WTC11 (cell line): ENCODE results near the gene PDCD1LG2. TPM values are rescaled to one million over a fixed set of nuclear protein-coding genes. Genes with fewer than 3 reads are reported as not detected.

ENCODE experiments used
- ATAC-seq: fragments of 200-7000 bp; cut with Tn5 transposase; 2 replicates; pipeline ENCODE4 v1.10.0; 2021; ENCODE audit warnings: mild to moderate bottlenecking, moderate library complexity
- CTCF ChIA-PET: fragments of 300-600 bp; sonication (Branson Sonifier 250); formaldehyde crosslinking; loops from one replicate; lab custom pipeline; 2021; ENCODE audit warnings: antibody characterized with exemption; lab: Charles Lee
- POLR2A ChIA-PET: fragments of 350-600 bp; sonication (Branson Sonifier 250); formaldehyde crosslinking; loops from one replicate; lab custom pipeline; 2021; ENCODE audit warnings: antibody characterized with exemption; lab: Charles Lee
- DNase-seq: peaks from one replicate; pipeline ENCODE4 v3.0.0; 2021; ENCODE audit warnings: low spot score
- H3K27ac Mint-ChIP-seq: 2 replicates; pipeline ENCODE4 v1.8.0; 2021; ENCODE audit warnings: mixed read lengths
- H3K27me3 Mint-ChIP-seq: 2 replicates; pipeline ENCODE4 v1.8.0; 2021; ENCODE audit warnings: low read depth, mild to moderate bottlenecking, moderate library complexity, mixed read lengths
- H3K36me3 Mint-ChIP-seq: 2 replicates; pipeline ENCODE4 v1.8.0; 2021; ENCODE audit warnings: mixed read lengths
- H3K4me1 Mint-ChIP-seq: 2 replicates; pipeline ENCODE4 v1.8.0; 2022; ENCODE audit warnings: mixed read lengths
- H3K4me3 Mint-ChIP-seq: 2 replicates; pipeline ENCODE4 v1.8.0; 2021; ENCODE audit warnings: mild to moderate bottlenecking, moderate library complexity, mixed read lengths
- H3K9me3 Mint-ChIP-seq: 2 replicates; pipeline ENCODE4 v1.8.0; 2021; ENCODE audit warnings: mixed read lengths
- CBFB ChIP-seq: sonication (generic); formaldehyde crosslinking; IDR thresholded peaks from 2 replicates; pipeline ENCODE4 v1.8.1; 2022; ENCODE audit warnings: mild to moderate bottlenecking, low read depth, missing genetic modification reagents
- ETV6 ChIP-seq: sonication (generic); formaldehyde crosslinking; IDR thresholded peaks from 2 replicates; pipeline ENCODE4 v1.8.1; 2022; ENCODE audit warnings: mild to moderate bottlenecking, missing genetic modification reagents
- IRF2 ChIP-seq: sonication (generic); formaldehyde crosslinking; IDR thresholded peaks from 2 replicates; pipeline ENCODE4 v1.8.0; 2022; ENCODE audit warnings: low read depth, missing genetic modification reagents, borderline replicate concordance
- MYBL2 ChIP-seq: sonication (generic); formaldehyde crosslinking; IDR thresholded peaks from 2 replicates; pipeline ENCODE4 v1.8.1; 2023; ENCODE audit warnings: mild to moderate bottlenecking, moderate library complexity, missing genetic modification reagents
- NFE2L1 ChIP-seq: sonication (generic); formaldehyde crosslinking; IDR thresholded peaks from 2 replicates; pipeline ENCODE4 v1.8.1; 2023; ENCODE audit warnings: missing genetic modification reagents
- NFYB ChIP-seq: sonication (generic); formaldehyde crosslinking; conservative IDR thresholded peaks from 2 replicates; pipeline ENCODE4 v1.8.0; 2022; ENCODE audit warnings: low read depth, missing genetic modification reagents
- NR2C2 ChIP-seq: sonication (generic); formaldehyde crosslinking; IDR thresholded peaks from 2 replicates; pipeline ENCODE4 v1.8.0; 2022; ENCODE audit warnings: mild to moderate bottlenecking, missing genetic modification reagents
- NR3C1 ChIP-seq: sonication (generic); formaldehyde crosslinking; conservative IDR thresholded peaks from 2 replicates; pipeline ENCODE4 v1.8.1; 2023; ENCODE audit warnings: low read depth, mild to moderate bottlenecking, missing genetic modification reagents
- RELA ChIP-seq: sonication (generic); formaldehyde crosslinking; IDR thresholded peaks from 2 replicates; pipeline ENCODE4 v1.8.1; 2022; ENCODE audit warnings: missing genetic modification reagents, mild to moderate bottlenecking, borderline replicate concordance
- ZNF423 ChIP-seq: fragments of 250-450 bp; sonication (Bioruptor Pico); IDR thresholded peaks from 2 replicates; pipeline ENCODE4 v2.1.2; 2022; ENCODE audit warnings: mild to moderate bottlenecking, moderate library complexity
- total RNA-seq: library from RNA; stranded (reverse); gene quantifications from 3 replicates; pipeline ENCODE4 v1.2.3, GENCODE V29; 2021
- TF ChIP-seq, protein P1 (sequence below): sonication (generic); formaldehyde crosslinking; IDR thresholded peaks from 2 replicates; pipeline ENCODE4 v1.8.1; 2023; ENCODE audit warnings: mild to moderate bottlenecking, missing genetic modification reagents, borderline replicate concordance
- TF ChIP-seq, protein P2 (sequence below): sonication (generic); formaldehyde crosslinking; IDR thresholded peaks from 2 replicates; pipeline ENCODE4 v1.8.1; 2022; ENCODE audit warnings: mild to moderate bottlenecking, moderate library complexity, missing genetic modification reagents
- TF ChIP-seq, protein P3 (sequence below): sonication (generic); formaldehyde crosslinking; IDR thresholded peaks from 2 replicates; pipeline ENCODE4 v1.8.1; 2023; ENCODE audit warnings: mild to moderate bottlenecking, missing genetic modification reagents, moderate library complexity
- TF ChIP-seq, protein P4 (sequence below): sonication (generic); formaldehyde crosslinking; IDR thresholded peaks from 2 replicates; pipeline ENCODE4 v1.8.0; 2022; ENCODE audit warnings: mild to moderate bottlenecking, missing genetic modification reagents
- TF ChIP-seq, protein P5 (sequence below): sonication (generic); formaldehyde crosslinking; IDR thresholded peaks from 2 replicates; pipeline ENCODE4 v1.8.1; 2022; ENCODE audit warnings: low read depth, missing genetic modification reagents, borderline replicate concordance
- TF ChIP-seq, protein P6 (sequence below): sonication (generic); formaldehyde crosslinking; conservative IDR thresholded peaks from 2 replicates; pipeline ENCODE4 v1.8.1; 2022; ENCODE audit warnings: mild to moderate bottlenecking, missing genetic modification reagents
- TF ChIP-seq, protein P7 (sequence below): sonication (generic); formaldehyde crosslinking; IDR thresholded peaks from 2 replicates; pipeline ENCODE4 v1.8.1; 2022; ENCODE audit warnings: mild to moderate bottlenecking, missing genetic modification reagents, moderate library complexity, borderline replicate concordance

Gene PDCD1LG2
- total RNA-seq, 1 experiment from 2014 or later = not detected

DNA sequence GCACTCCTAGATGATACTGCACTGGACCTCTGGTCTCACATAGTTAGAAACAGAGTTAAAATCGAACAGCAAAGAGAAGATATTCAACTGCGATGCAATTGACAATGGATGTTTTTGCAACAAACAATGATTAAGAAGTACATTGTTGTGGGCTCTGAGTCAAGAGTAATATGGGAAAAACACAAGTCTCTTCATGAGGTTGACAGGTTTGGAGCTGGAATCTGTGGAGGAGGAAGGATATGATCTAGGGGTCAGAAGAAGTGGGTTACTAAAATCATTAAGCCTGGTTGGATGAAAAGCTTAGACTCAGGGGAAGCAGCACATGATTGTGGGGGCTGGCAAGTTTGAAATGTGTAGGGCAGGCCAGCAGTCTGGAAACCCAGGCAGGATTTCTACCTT, 53.1 kb downstream of the PDCD1LG2 start:
- no peak for TF ChIP-seq NR2C2 (CRISPR knock-in tag)
- TF ChIP-seq, protein P1, sequence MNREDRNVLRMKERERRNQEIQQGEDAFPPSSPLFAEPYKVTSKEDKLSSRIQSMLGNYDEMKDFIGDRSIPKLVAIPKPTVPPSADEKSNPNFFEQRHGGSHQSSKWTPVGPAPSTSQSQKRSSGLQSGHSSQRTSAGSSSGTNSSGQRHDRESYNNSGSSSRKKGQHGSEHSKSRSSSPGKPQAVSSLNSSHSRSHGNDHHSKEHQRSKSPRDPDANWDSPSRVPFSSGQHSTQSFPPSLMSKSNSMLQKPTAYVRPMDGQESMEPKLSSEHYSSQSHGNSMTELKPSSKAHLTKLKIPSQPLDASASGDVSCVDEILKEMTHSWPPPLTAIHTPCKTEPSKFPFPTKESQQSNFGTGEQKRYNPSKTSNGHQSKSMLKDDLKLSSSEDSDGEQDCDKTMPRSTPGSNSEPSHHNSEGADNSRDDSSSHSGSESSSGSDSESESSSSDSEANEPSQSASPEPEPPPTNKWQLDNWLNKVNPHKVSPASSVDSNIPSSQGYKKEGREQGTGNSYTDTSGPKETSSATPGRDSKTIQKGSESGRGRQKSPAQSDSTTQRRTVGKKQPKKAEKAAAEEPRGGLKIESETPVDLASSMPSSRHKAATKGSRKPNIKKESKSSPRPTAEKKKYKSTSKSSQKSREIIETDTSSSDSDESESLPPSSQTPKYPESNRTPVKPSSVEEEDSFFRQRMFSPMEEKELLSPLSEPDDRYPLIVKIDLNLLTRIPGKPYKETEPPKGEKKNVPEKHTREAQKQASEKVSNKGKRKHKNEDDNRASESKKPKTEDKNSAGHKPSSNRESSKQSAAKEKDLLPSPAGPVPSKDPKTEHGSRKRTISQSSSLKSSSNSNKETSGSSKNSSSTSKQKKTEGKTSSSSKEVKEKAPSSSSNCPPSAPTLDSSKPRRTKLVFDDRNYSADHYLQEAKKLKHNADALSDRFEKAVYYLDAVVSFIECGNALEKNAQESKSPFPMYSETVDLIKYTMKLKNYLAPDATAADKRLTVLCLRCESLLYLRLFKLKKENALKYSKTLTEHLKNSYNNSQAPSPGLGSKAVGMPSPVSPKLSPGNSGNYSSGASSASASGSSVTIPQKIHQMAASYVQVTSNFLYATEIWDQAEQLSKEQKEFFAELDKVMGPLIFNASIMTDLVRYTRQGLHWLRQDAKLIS = no peak
- no peak for TF ChIP-seq NR3C1 (CRISPR knock-in tag)
- no peak for TF ChIP-seq ZNF423 (CRISPR knock-in tag)
- no peak for TF ChIP-seq ETV6 (CRISPR knock-in tag)
- TF ChIP-seq, all 79 proteins: peak for 0
- ChIA-PET CTCF (no interaction called here), POLR2A (no interaction called here)
- H3K36me3 Mint-ChIP-seq = 0 out of 2 replicates have a peak, but pooled peaks cover 3% of the 10 kb centered on the region
- DNase-seq (no peak), ATAC-seq (no peak)
- H3K9me3 Mint-ChIP-seq = peaks cover 7% of the 10 kb centered on the region
- H3K27ac Mint-ChIP-seq = no peak overlapping the region
- no peak overlapping the region for H3K4me3 Mint-ChIP-seq
- peaks cover 40% of the 10 kb centered on the region for H3K27me3 Mint-ChIP-seq
- no peaks in the 10 kb centered on the region for H3K4me1 Mint-ChIP-seq

DNA sequence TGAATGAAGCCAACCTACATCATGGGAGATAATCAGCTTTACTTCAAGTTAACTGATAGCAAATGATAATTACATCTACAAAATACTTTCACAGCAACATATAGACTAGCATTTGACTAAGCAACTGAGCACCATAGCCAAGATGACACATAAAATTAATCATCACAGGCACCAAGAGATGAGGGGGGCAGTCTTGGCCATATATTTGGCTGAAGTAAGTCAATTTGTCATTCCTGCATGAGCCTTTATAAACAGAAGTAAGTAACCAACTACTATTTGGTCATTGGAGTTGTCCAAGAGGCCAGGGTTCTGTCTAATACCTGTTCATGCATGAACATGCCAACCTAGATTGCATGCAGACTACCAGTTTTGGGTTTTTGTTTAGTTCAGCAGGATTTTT, 53.6 kb downstream of the PDCD1LG2 start:
- no peaks in the 10 kb centered on the region for H3K4me1 Mint-ChIP-seq

DNA sequence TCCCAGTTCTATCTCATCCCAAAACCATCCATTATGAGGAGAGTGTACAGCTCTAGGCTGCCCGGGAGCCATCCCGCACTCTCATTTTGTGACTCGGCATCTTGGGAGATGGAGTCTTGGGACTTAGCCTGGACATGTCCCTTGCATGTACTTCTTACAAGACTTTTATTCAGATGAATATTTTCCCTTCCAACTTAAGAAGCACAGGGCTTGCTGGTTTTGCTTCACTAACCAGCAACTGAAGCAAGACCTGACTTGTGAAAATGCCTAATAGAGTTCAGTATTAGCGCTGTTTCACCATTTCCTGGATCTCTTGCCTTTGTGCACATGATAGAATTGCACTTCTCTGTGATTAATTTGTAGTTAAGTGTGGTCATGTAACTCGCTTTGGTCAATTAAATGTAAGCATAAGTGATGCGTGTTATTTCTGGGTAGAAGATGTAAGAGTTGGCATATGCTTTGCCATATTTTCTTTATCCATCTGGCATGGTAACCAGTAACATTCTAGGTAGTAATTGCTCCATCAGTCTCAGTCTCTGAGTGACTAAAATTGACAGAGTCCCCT, 55.8 kb downstream of the PDCD1LG2 start:
- no peak overlapping the region for H3K27ac Mint-ChIP-seq
- ChIA-PET CTCF (interaction anchor here (1.6 kb wide), 1 partner anchor 34 kb away, joined by 4 read pairs; no protein-coding TSS in a partner anchor), POLR2A (no interaction called here)
- 0 out of 2 replicates have a peak, but pooled peaks cover 3% of the 10 kb centered on the region for H3K36me3 Mint-ChIP-seq
- H3K4me3 Mint-ChIP-seq = no peak overlapping the region
- peaks cover 21% of the 10 kb centered on the region for H3K27me3 Mint-ChIP-seq
- DNase-seq = no peak
- no peak for TF ChIP-seq IRF2
- TF ChIP-seq, protein P2, sequence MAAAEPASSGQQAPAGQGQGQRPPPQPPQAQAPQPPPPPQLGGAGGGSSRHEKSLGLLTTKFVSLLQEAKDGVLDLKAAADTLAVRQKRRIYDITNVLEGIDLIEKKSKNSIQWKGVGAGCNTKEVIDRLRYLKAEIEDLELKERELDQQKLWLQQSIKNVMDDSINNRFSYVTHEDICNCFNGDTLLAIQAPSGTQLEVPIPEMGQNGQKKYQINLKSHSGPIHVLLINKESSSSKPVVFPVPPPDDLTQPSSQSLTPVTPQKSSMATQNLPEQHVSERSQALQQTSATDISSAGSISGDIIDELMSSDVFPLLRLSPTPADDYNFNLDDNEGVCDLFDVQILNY (CRISPR knock-in tag) = no peak
- TF ChIP-seq RELA (CRISPR knock-in tag) = no peak
- TF ChIP-seq, protein P3, sequence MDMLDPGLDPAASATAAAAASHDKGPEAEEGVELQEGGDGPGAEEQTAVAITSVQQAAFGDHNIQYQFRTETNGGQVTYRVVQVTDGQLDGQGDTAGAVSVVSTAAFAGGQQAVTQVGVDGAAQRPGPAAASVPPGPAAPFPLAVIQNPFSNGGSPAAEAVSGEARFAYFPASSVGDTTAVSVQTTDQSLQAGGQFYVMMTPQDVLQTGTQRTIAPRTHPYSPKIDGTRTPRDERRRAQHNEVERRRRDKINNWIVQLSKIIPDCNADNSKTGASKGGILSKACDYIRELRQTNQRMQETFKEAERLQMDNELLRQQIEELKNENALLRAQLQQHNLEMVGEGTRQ (CRISPR knock-in tag) = no peak
- no peak for TF ChIP-seq NFYB (CRISPR knock-in tag)
- TF ChIP-seq, protein P4, sequence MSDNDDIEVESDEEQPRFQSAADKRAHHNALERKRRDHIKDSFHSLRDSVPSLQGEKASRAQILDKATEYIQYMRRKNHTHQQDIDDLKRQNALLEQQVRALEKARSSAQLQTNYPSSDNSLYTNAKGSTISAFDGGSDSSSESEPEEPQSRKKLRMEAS (CRISPR knock-in tag) = no peak
- TF ChIP-seq, protein P5, sequence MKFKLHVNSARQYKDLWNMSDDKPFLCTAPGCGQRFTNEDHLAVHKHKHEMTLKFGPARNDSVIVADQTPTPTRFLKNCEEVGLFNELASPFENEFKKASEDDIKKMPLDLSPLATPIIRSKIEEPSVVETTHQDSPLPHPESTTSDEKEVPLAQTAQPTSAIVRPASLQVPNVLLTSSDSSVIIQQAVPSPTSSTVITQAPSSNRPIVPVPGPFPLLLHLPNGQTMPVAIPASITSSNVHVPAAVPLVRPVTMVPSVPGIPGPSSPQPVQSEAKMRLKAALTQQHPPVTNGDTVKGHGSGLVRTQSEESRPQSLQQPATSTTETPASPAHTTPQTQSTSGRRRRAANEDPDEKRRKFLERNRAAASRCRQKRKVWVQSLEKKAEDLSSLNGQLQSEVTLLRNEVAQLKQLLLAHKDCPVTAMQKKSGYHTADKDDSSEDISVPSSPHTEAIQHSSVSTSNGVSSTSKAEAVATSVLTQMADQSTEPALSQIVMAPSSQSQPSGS (CRISPR knock-in tag) = no peak
- no peak for TF ChIP-seq NFE2L1 (CRISPR knock-in tag)
- no peak for TF ChIP-seq MYBL2
- TF ChIP-seq, protein P6, sequence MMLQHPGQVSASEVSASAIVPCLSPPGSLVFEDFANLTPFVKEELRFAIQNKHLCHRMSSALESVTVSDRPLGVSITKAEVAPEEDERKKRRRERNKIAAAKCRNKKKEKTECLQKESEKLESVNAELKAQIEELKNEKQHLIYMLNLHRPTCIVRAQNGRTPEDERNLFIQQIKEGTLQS (CRISPR knock-in tag) = no peak
- no peak for ATAC-seq
- H3K9me3 Mint-ChIP-seq = peaks cover 7% of the 10 kb centered on the region
- H3K4me1 Mint-ChIP-seq = peaks cover 4% of the 10 kb centered on the region

More for the DNA sequence above, 53.6 kb downstream of the PDCD1LG2 start:
- Mint-ChIP-seq H3K27me3 (peaks cover 37% of the 10 kb centered on the region), H3K27ac (no peak overlapping the region), H3K9me3 (peaks cover 7% of the 10 kb centered on the region), H3K36me3 (0 out of 2 replicates have a peak, but pooled peaks cover 3% of the 10 kb centered on the region), H3K4me3 (no peak overlapping the region)
- ChIA-PET CTCF (no interaction called here), POLR2A (no interaction called here)
- ATAC-seq (no peak), DNase-seq (no peak)
- TF ChIP-seq, protein P7, sequence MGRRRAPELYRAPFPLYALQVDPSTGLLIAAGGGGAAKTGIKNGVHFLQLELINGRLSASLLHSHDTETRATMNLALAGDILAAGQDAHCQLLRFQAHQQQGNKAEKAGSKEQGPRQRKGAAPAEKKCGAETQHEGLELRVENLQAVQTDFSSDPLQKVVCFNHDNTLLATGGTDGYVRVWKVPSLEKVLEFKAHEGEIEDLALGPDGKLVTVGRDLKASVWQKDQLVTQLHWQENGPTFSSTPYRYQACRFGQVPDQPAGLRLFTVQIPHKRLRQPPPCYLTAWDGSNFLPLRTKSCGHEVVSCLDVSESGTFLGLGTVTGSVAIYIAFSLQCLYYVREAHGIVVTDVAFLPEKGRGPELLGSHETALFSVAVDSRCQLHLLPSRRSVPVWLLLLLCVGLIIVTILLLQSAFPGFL (CRISPR knock-in tag) = no peak
- no peak for TF ChIP-seq CBFB (CRISPR knock-in tag)
